HepG2 (cell line): ENCODE data around the gene SLAMF9. TPM values are rescaled to one million over a fixed set of nuclear protein-coding genes. Genes with fewer than 3 reads are reported as not detected.

ENCODE experiments used
- ATAC-seq: fragments of 200-7000 bp; cut with Tn5 transposase; 3 replicates; pipeline ENCODE4 v1.9.1; 2020; ENCODE audit warnings: mild to moderate bottlenecking, moderate library complexity
- BruUV-seq: library from RNA; stranded (reverse); fragments of 400-500 nt; replicated peaks from 2 replicates; lab custom pipeline; 2021; lab: Mats Ljungman, UMichigan
- CTCF ChIA-PET: fragments of 300-600 bp; formaldehyde crosslinking; extraction: SDS; loops from one replicate; lab custom pipeline; 2021; ENCODE audit warnings: low total read pairs, inconsistent platforms, low intra/inter-chr PET ratio; lab: Yijun Ruan, JAX
- POLR2A ChIA-PET: fragments of 350-600 bp; sonication (Branson Sonifier 250); formaldehyde crosslinking; loops from one replicate; lab custom pipeline; 2020; ENCODE audit warnings: antibody characterized with exemption, inconsistent platforms; lab: Yijun Ruan, JAX
- DNase-seq: peaks from one replicate; pipeline ENCODE4 v3.0.0-alpha.2; 2015; ENCODE audit warnings: low spot score
- FAIRE-seq: peaks from 3 replicates; lab custom pipeline; 2011; peaks lifted over from hg19 to GRCh38; lab: Jason Lieb, UNC
- H2AFZ ChIP-seq: one replicate; pipeline ENCODE4 v1.6.1; 2011; ENCODE audit warnings: low read length, inconsistent platforms
- H3K27ac ChIP-seq: fragments of 300-600 bp; 3 replicates; pipeline ENCODE4 v1.8.0; 2011; ENCODE audit warnings: mixed run types, mild to moderate bottlenecking, mixed read lengths, low read length, inconsistent platforms; ENCODE audit not compliant: insufficient read depth; ENCODE audit errors: extremely low read length
- H3K27me3 ChIP-seq, 2 experiments: fragments of 200-600 bp in 1 of 2; 2 replicates in 1 of 2; 3 replicates in 1 of 2; pipeline versions ENCODE4 v1.6.0 to v1.8.0; 2011; ENCODE audit warnings: low read length in 2 of 2, mild to moderate bottlenecking in 2 of 2, moderate library complexity in 2 of 2, inconsistent platforms in 1 of 2; ENCODE audit not compliant: insufficient read depth in 2 of 2, control insufficient read depth in 1 of 2
- H3K36me3 ChIP-seq, 2 experiments: fragments of 200-600 bp in 1 of 2; replicated peaks in 1 of 2; 2 replicates in 1 of 2; 3 replicates in 1 of 2; pipeline versions ENCODE4 v1.5.1 to v1.8.0; 2011; ENCODE audit warnings: low read length in 2 of 2, inconsistent platforms in 1 of 2; ENCODE audit not compliant: insufficient read depth in 2 of 2, control insufficient read depth in 1 of 2
- H3K4me1 ChIP-seq: 2 replicates; pipeline ENCODE4 v1.5.1; 2012; ENCODE audit warnings: low read length, inconsistent platforms; ENCODE audit not compliant: insufficient read depth
- H3K4me2 ChIP-seq: 2 replicates; pipeline ENCODE4 v1.6.0; 2011; ENCODE audit warnings: low read depth, low read length, inconsistent platforms
- H3K4me3 ChIP-seq, 3 experiments: fragments of 200-600 bp in 1 of 3; sonication (generic), shearing (Covaris generic) in 1 of 3; replicated peaks in 1 of 3; 2 replicates each; pipeline ENCODE4 v1.5.1; 2011 to 2016; ENCODE audit warnings: low read length in 3 of 3, inconsistent platforms in 2 of 3, low read depth in 2 of 3, mild to moderate bottlenecking in 2 of 3, control low read depth in 1 of 3, mixed read lengths in 1 of 3; ENCODE audit not compliant: insufficient read depth in 1 of 3
- H3K79me2 ChIP-seq: one replicate; pipeline ENCODE4 v1.6.1; 2011; ENCODE audit warnings: low read length, inconsistent platforms; ENCODE audit not compliant: insufficient read depth
- H3K9ac ChIP-seq: 2 replicates; pipeline ENCODE4 v1.6.0; 2011; ENCODE audit warnings: mild to moderate bottlenecking, low read depth, low read length, inconsistent platforms; ENCODE audit not compliant: insufficient read depth
- H3K9me3 ChIP-seq: 2 replicates; pipeline ENCODE4 v1.5.1; 2012; ENCODE audit warnings: mild to moderate bottlenecking, low read length
- H4K20me1 ChIP-seq: 2 replicates; pipeline ENCODE4 v1.6.0; 2011; ENCODE audit warnings: inconsistent platforms, mild to moderate bottlenecking, low read length, moderate library complexity; ENCODE audit not compliant: insufficient read depth
- CEBPG ChIP-seq: IDR thresholded peaks from 2 replicates; pipeline ENCODE4 v1.6.1; 2016
- ERF ChIP-seq: IDR thresholded peaks from 2 replicates; pipeline ENCODE4 v1.6.1; 2018; ENCODE audit warnings: missing biosample characterization, missing genetic modification reagents
- FOXP1 ChIP-seq, 2 experiments: fragments of 450-650 bp in 1 of 2; IDR thresholded peaks; 2 replicates each; pipeline ENCODE4 v1.6.1; 2017 to 2018; ENCODE audit warnings: antibody characterized with exemption in 1 of 2
- KLF6 ChIP-seq: IDR thresholded peaks from 2 replicates; pipeline ENCODE4 v1.8.0; 2016; ENCODE audit warnings: missing biosample characterization, missing genetic modification reagents
- MAF1 ChIP-seq: sonication (generic); formaldehyde crosslinking; IDR thresholded peaks from 2 replicates; pipeline ENCODE4 v1.5.0; 2020; ENCODE audit warnings: missing genetic modification reagents, borderline replicate concordance
- MED1 ChIP-seq: sonication (generic); formaldehyde crosslinking; IDR thresholded peaks from 2 replicates; pipeline ENCODE4 v1.4.0; 2020; ENCODE audit warnings: missing genetic modification reagents
- MTERF4 ChIP-seq: sonication (generic); formaldehyde crosslinking; IDR thresholded peaks from 2 replicates; pipeline ENCODE4 v1.8.0; 2023; ENCODE audit warnings: mild to moderate bottlenecking, missing genetic modification reagents
- NRL ChIP-seq: sonication (generic); formaldehyde crosslinking; IDR thresholded peaks from 2 replicates; pipeline ENCODE4 v1.5.0; 2020; ENCODE audit warnings: missing genetic modification reagents, mild to moderate bottlenecking, moderate library complexity, borderline replicate concordance
- ZBTB49 ChIP-seq: sonication (generic); formaldehyde crosslinking; IDR thresholded peaks from 2 replicates; pipeline ENCODE4 v1.4.0; 2020; ENCODE audit warnings: missing genetic modification reagents, borderline replicate concordance
- ZFP41 ChIP-seq: sonication (generic); formaldehyde crosslinking; IDR thresholded peaks from 2 replicates; pipeline ENCODE4 v1.4.0; 2020; ENCODE audit warnings: mild to moderate bottlenecking, missing genetic modification reagents, borderline replicate concordance
- ZNF136 ChIP-seq: sonication (generic); formaldehyde crosslinking; IDR thresholded peaks from 2 replicates; pipeline ENCODE4 v1.8.1; 2022; ENCODE audit warnings: low read depth, mild to moderate bottlenecking, moderate library complexity, missing genetic modification reagents
- ZNF207 ChIP-seq: fragments of 450-650 bp; IDR thresholded peaks from 2 replicates; pipeline ENCODE4 v1.6.1; 2016; ENCODE audit warnings: antibody characterized with exemption, borderline replicate concordance
- ZNF615 ChIP-seq: sonication (generic); formaldehyde crosslinking; IDR thresholded peaks from 2 replicates; pipeline ENCODE4 v1.5.0; 2020; ENCODE audit warnings: mild to moderate bottlenecking, missing genetic modification reagents, borderline replicate concordance
- ZNF737 ChIP-seq: sonication (generic); formaldehyde crosslinking; IDR thresholded peaks from 2 replicates; pipeline ENCODE4 v1.5.0; 2020; ENCODE audit warnings: missing genetic modification reagents, mild to moderate bottlenecking, borderline replicate concordance
- WGBS: methylation state at CpG from one replicate; pipeline ENCODE4 v1.1.6; 2017; ENCODE audit warnings: low lambda C conversion rate; 5-methylcytosine and 5-hydroxymethylcytosine counted together
- in situ Hi-C: cut with HindIII; loops from 2 replicates; pipeline ENCODE4 v1.10.0; 2017; ENCODE audit warnings: low pct_unique_long_range_greater_than_20kb; ENCODE audit not compliant: extremely low pct_ligation_motif_present
- intact Hi-C: fragments of 100-400 bp; cut with micrococcal nuclease; formaldehyde crosslinking; loops from one replicate; pipeline ENCODE4 v1.10.0; 2022; ENCODE audit not compliant: unreplicated experiment
- polyA plus RNA-seq, 8 experiments: library from polyadenylated mRNA; depleted of rRNA in 3 of 8; stranded (reverse) in 7 of 8; unstranded in 1 of 8; fragments of >200 nt; fragmentation: Illumina TruSeq in 4 of 8; extraction: Trizol in 4 of 8; gene quantifications; 2 replicates each; pipeline versions ENCODE4 v1.2.1 to v1.2.3, GENCODE V29; 2011 to 2016; ENCODE audit warnings: low read depth in 4 of 8, missing spikeins in 1 of 8, mixed read lengths in 1 of 8; ENCODE audit not compliant: insufficient read depth in 1 of 8
- total RNA-seq, 5 experiments: library from RNA; depleted of rRNA; stranded (reverse); fragments of >200 nt; fragmentation: Illumina TruSeq; extraction: Trizol; gene quantifications; 2 replicates each; pipeline ENCODE4 v1.2.3, GENCODE V29; 2016; ENCODE audit warnings: low read depth in 1 of 5

The SLAMF9 gene
- total and polyA plus RNA-seq, 2 of the 13 experiments (the other 11 are each of a cell fraction or from before 2014, with no cell fraction given) = 0.82 TPM; not detected in 1

GRCh38 chr1:159988006-159988405, 34.0 kb upstream of the SLAMF9 start:
- no peaks in the 10 kb centered on the region for H4K20me1 ChIP-seq
- H3K27ac ChIP-seq = no peak overlapping the region
- 0% methylated on average over 1 of the region's 1 CpG for WGBS
- no peak for TF ChIP-seq NRL (CRISPR knock-in tag)
- TF ChIP-seq MED1 = no peak
- TF ChIP-seq ZNF207 = no peak
- no peak for TF ChIP-seq KLF6
- TF ChIP-seq MAF1 (CRISPR knock-in tag) = no peak
- no peak for TF ChIP-seq FOXP1 (IDR thresholded peaks at IDR 0.05)
- no peak for TF ChIP-seq FOXP1 (CRISPR knock-in tag; IDR thresholded peaks at IDR 0.05)
- TF ChIP-seq ZNF136 (CRISPR knock-in tag) = no peak
- TF ChIP-seq ZBTB49 (CRISPR knock-in tag) = no peak
- no peak for TF ChIP-seq ZNF615
- TF ChIP-seq CEBPG (CRISPR knock-in tag) = no peak
- no peak for TF ChIP-seq MTERF4 (CRISPR knock-in tag)
- no peak for TF ChIP-seq ZFP41 (CRISPR knock-in tag)
- TF ChIP-seq ZNF737 (CRISPR knock-in tag) = no peak
- no peak for TF ChIP-seq ERF (CRISPR knock-in tag)
- TF ChIP-seq, all 625 proteins: peak for 0
- in situ Hi-C loops = no loop called here
- DNase-seq = no peak
- no TSS peak for BruUV-seq
- POLR2A ChIA-PET = no interaction called here
- CTCF ChIA-PET = no interaction called here
- intact Hi-C loops = no loop called here
- no peak for FAIRE-seq
- ATAC-seq = no peak
- no peak overlapping the region for H2AFZ ChIP-seq
- H3K4me1 ChIP-seq = peaks cover 8% of the 10 kb centered on the region; the same call in 1 of the 2 replicates
- H3K79me2 ChIP-seq = no peaks in the 10 kb centered on the region
- H3K9ac ChIP-seq = no peak overlapping the region
- H3K9me3 ChIP-seq = no peaks in the 10 kb centered on the region
- no peaks in the 10 kb centered on the region for H3K36me3 ChIP-seq
- no peak overlapping the region for H3K4me3 ChIP-seq
- H3K27me3 ChIP-seq = peaks cover 0 to 5% of the 10 kb centered on the region in 2 experiments; a peak in 3 of 5 replicates
- H3K4me2 ChIP-seq = no peak overlapping the region
